Pulmonary artery endothelial cell (primary cell): Measurements from ENCODE around the gene GNA14. TPM values are rescaled to one million over a fixed set of nuclear protein-coding genes. Genes with fewer than 3 reads are reported as not detected.
A peak's percentile ranks its signal among the peaks of the same experiment; 100 is the strongest.
"Not testable (repeated sequence)": the region's sequence is repeated elsewhere in the genome, so short reads cannot be mapped to it uniquely, and the experiment has no call there.

ENCODE experiments used
- DNase-seq: peaks from one replicate; pipeline ENCODE4 v3.0.0-alpha.2; 2011; ENCODE audit warnings: low read depth, low spot score
- total RNA-seq: library from RNA; depleted of rRNA; stranded (reverse); fragments of >200 nt; gene quantifications from 2 replicates; pipeline ENCODE4 v1.2.3, GENCODE V29; 2014

The GNA14 gene
- total RNA-seq, 1 donor from 2014 or later: 3.2 TPM

DNA sequence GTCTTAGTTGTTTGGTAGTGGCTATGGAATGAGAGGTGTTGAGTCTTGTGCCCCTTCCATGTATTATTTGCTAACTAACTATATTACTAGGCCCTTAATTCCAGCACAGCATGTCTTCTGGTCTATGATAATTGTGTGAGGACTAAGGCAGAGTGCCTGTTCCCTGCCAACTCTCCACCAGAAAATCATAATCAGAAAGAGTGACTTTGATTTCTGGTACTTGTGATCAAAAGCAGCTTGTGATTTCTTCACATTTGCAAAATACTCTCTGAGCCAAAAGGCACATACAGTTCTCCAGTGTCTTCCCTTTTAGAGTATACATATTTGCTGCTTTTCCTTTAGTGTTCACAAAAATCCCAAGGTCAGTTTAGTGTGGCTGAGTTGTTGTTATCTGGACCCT, 229.9 kb downstream of the GNA14 start:
- no peak for DNase-seq

DNA sequence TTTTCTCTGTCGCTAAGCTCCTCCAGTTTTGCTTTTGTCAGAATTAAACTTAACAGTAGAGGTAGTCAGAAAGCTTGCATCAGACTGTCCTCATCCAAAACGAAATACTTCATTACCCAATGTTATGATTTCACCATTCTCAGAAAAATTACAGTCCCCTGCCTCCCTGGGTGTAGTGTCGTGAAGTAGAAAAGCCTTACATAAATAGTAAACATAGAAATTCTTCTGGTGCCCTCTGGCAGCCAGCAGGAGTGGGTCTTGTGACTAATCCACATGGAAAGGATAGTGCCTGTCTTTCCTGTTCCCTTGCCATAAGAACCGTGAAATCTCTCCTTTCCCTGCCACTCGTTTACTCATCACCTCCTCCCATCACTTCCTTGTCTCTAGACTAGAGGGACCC, 230.6 kb downstream of the GNA14 start:
- peak; percentile 26 for DNase-seq

- DNase-seq: not testable (repeated sequence)
Observed at GRCh38 chr9:77408521-77408920, 239.6 kb downstream of the GNA14 start.

DNA sequence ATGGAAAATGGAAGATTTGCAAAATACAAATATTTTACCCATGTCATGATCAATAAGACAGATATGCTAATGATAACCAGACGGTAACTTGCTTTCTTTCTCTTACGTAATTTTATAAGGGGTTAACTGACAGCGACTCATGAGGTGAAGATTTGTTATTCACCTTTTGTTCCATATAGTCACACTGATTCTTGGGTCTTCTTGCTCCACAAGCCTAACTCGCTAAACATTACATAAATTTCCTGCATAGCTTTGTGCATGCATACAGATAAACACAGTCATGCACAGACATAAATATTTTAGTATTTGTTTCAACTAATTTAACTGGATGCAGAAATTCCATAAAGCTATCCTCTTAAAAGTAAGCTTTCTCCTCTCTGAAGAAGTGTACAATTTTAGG, 244.9 kb downstream of the GNA14 start:
- no peak for DNase-seq

- no peak for DNase-seq
Observed at GRCh38 chr9:77402286-77402685, 245.8 kb downstream of the GNA14 start.

DNA sequence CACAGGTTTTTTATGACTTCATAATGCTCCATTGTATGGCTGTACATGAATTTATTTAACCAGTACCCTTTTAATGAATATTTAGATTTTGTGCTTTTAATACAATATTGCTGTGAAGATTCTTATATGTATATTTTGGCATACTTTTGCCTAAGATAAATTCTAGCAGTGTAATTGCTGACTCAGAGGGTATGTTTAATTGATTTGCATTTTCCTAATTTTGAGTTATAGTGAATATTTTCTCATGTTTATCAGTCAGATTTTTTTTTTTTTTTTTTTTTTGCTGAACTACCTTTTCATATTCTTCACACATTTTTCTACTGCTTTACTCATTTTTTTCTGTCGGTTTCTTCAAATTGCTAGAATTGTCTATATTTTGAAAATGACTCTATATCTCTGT, 248.2 kb downstream of the GNA14 start:
- DNase-seq: no peak

GRCh38 chr9:77398581-77398980, 249.5 kb downstream of the GNA14 start:
- DNase-seq: not testable (repeated sequence)

GRCh38 chr9:77392328-77392727, 255.8 kb downstream of the GNA14 start:
- DNase-seq: no peak

- no peak for DNase-seq
Observed at GRCh38 chr9:77391834-77392233, 256.3 kb downstream of the GNA14 start.

DNA sequence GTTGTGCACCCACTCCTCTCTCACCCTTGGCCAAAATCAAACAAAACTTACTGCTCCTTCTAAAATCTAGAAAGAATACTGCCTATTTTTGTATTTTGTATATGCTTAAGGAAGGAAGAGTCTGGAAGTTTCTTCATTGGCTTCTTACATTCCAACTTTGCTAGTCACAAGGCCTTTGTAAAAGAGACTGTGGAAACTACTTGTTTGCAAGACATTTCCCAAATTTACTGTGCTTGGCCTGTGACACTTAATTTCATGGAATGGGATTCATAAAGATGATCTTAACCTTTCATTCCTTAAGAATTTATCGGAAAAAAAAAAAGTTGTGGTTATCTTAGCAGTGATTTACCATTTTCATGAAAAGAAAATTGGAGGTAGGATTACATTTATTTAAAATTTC, 261.9 kb downstream of the GNA14 start:
- no peak for DNase-seq

DNA sequence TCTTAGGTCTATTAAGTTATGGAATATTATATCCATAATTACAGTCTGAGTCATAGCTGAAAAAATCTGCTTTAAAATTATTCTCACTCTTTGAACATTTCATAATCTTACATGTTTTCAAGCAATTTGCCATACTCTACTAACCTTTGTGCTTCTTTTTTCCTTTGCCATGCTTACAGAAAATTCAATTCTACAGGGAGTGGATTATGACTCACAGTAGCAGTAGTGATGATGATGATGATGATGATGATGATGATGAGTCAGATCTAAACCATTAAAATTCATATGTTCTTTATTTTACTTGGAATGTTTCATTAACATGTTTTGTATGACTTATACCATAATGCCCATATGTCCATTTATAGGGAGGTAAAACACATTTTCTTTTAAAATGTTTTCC, 263.7 kb downstream of the GNA14 start:
- DNase-seq: no peak

- no peak for DNase-seq
Observed at GRCh38 chr9:77375956-77376532, 272.1 kb downstream of the GNA14 start.

DNA sequence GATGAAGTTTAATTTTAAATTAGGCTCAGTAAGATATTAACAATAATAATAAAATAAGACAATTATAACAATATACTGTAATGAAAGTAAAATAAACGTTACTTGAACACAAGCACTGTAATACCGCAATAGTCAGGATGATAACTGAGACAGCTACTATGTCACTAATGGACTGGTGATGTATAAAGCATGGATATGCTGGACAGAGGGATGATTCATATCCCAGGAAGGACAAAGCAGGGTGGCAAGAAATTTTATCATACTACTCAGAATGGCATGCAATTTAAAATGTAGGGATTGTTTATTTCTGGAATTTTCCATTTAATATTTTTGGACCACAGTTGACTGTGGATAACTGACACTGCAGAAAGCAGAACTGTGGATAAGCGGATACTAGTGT, 273.9 kb downstream of the GNA14 start:
- DNase-seq: no peak
